GM21526 (cell line): ENCODE measurements around the gene PRR30.

Source experiments
- ATAC-seq: cut with Tn5 transposase; IDR thresholded peaks from one replicate; pipeline ENCODE4 v1.9.1; 2021; ENCODE audit warnings: moderate library complexity; ENCODE audit not compliant: unreplicated experiment, low FRiP score

Gene PRR30

GRCh38 chr2:27100036-27100435 lies 39.2 kb downstream of the PRR30 start:
- ATAC-seq = no peak

- no peak for ATAC-seq
These were observed 39.8 kb downstream of the PRR30 start for GRCh38 chr2:27099334-27099955.

- no peak for ATAC-seq
These were observed 41.9 kb downstream of the PRR30 start for GRCh38 chr2:27097341-27097740.

- no peak for ATAC-seq
These were observed 42.4 kb downstream of the PRR30 start for GRCh38 chr2:27096748-27097297.

- no peak for ATAC-seq
These were observed 43.2 kb downstream of the PRR30 start for GRCh38 chr2:27095745-27096651.

GRCh38 chr2:27095427-27095744 lies 43.8 kb downstream of the PRR30 start:
- no peak for ATAC-seq

GRCh38 chr2:27094353-27094984 lies 44.7 kb downstream of the PRR30 start:
- no peak for ATAC-seq

GRCh38 chr2:27093430-27094352 lies 45.5 kb downstream of the PRR30 start:
- no peak for ATAC-seq

GRCh38 chr2:27092696-27093429 lies 46.3 kb downstream of the PRR30 start:
- no peak for ATAC-seq

- ATAC-seq = no peak
These were observed 47.2 kb downstream of the PRR30 start for GRCh38 chr2:27091746-27092695.

- ATAC-seq = no peak
These were observed 49.9 kb downstream of the PRR30 start for GRCh38 chr2:27089111-27089954.

GRCh38 chr2:27088634-27089033 lies 50.6 kb downstream of the PRR30 start:
- ATAC-seq = no peak

- no peak for ATAC-seq
These were observed 51.3 kb downstream of the PRR30 start for GRCh38 chr2:27087823-27088410.
